Fibroblast of lung (primary cell): ENCODE results near the gene MBD3L2B. TPM values are rescaled to one million over a fixed set of nuclear protein-coding genes. Genes with fewer than 3 reads are reported as not detected.
"Not testable (repeated sequence)": the region's sequence is repeated elsewhere in the genome, so short reads cannot be mapped to it uniquely, and the experiment has no call there.

Experiments used
- DNase-seq, 2 donors: peaks; one replicate each; pipeline versions ENCODE4 v3.0.0 to v3.0.0-alpha.2; 2010; ENCODE audit warnings: low read depth in 2 of 2
- H2AFZ ChIP-seq: 2 replicates; pipeline ENCODE4 v1.5.1; 2012; ENCODE audit warnings: low read length, control low read depth, inconsistent platforms
- H3K27ac ChIP-seq: 2 replicates; pipeline ENCODE4 v1.5.1; 2011; ENCODE audit warnings: low read length, control low read depth; ENCODE audit not compliant: insufficient read depth
- H3K27me3 ChIP-seq: 2 replicates; pipeline ENCODE4 v1.5.1; 2011; ENCODE audit warnings: mild to moderate bottlenecking, low read length; ENCODE audit not compliant: control insufficient read depth, insufficient read depth
- H3K36me3 ChIP-seq: 2 replicates; pipeline ENCODE4 v1.5.1; 2011; ENCODE audit warnings: low read length; ENCODE audit not compliant: control insufficient read depth, insufficient read depth
- H3K4me1 ChIP-seq: 2 replicates; pipeline ENCODE4 v1.5.1; 2011; ENCODE audit warnings: low read length; ENCODE audit not compliant: control insufficient read depth, insufficient read depth; ENCODE audit errors: extremely low read depth
- H3K4me2 ChIP-seq: 2 replicates; pipeline ENCODE4 v1.5.1; 2011; ENCODE audit warnings: low read length, control low read depth; ENCODE audit not compliant: insufficient read depth; ENCODE audit errors: extremely low read depth
- H3K4me3 ChIP-seq, 4 experiments: fragments of 200-600 bp in 1 of 4; sonication (generic) in 1 of 4; replicated peaks in 1 of 4; 2 replicates each; pipeline ENCODE4 v1.5.1; 2011 to 2016; ENCODE audit warnings: low read length in 4 of 4, low read depth in 3 of 4, mild to moderate bottlenecking in 3 of 4, control low read depth in 2 of 4, inconsistent platforms in 1 of 4, mixed read lengths in 1 of 4; ENCODE audit not compliant: insufficient read depth in 1 of 4; ENCODE audit errors: control extremely low read depth in 1 of 4
- H3K79me2 ChIP-seq: 2 replicates; pipeline ENCODE4 v1.5.1; 2012; ENCODE audit warnings: mild to moderate bottlenecking, low read length, inconsistent platforms; ENCODE audit not compliant: control insufficient read depth, insufficient read depth
- H3K9ac ChIP-seq: 2 replicates; pipeline ENCODE4 v1.5.1; 2011; ENCODE audit warnings: mild to moderate bottlenecking, low read length, control low read depth; ENCODE audit not compliant: insufficient read depth
- H3K9me3 ChIP-seq: 2 replicates; pipeline ENCODE4 v1.5.1; 2012; ENCODE audit warnings: low read depth, low read length; ENCODE audit not compliant: control insufficient read depth, insufficient read depth
- H4K20me1 ChIP-seq: 2 replicates; pipeline ENCODE4 v1.5.1; 2011; ENCODE audit warnings: low read length; ENCODE audit not compliant: control insufficient read depth, insufficient read depth; ENCODE audit errors: extremely low read depth
- EZH2 ChIP-seq: IDR thresholded peaks from 2 replicates; pipeline ENCODE4 v1.5.1; 2012; ENCODE audit warnings: low read length, control low read depth, mild to moderate bottlenecking; ENCODE audit errors: missing control alignments
- polyA plus RNA-seq, 2 donors: library from polyadenylated mRNA; depleted of rRNA in 1 of 2; stranded (reverse) in 1 of 2; unstranded in 1 of 2; fragments of >200 nt; gene quantifications; 2 replicates each; pipeline ENCODE4 v1.2.1, GENCODE V29; 2011 to 2012; ENCODE audit warnings: missing spikeins in 1 of 2
- total RNA-seq: library from RNA; depleted of rRNA; stranded (reverse); fragments of >200 nt; gene quantifications from 2 replicates; pipeline ENCODE4 v1.2.1, GENCODE V29; 2014
- TF ChIP-seq, protein P1 (sequence below), 2 donors: IDR thresholded peaks in 1 of 2; conservative IDR thresholded peaks in 1 of 2; 1 replicate in 1 of 2; 2 replicates in 1 of 2; pipeline ENCODE4 v1.5.1; 2011 to 2012; ENCODE audit warnings: low read length in 2 of 2, control low read depth in 1 of 2, inconsistent platforms in 1 of 2, low read depth in 1 of 2, mild to moderate bottlenecking in 1 of 2

The MBD3L2B gene
- total and polyA plus RNA-seq, 2 donors (not counting 1 experiment from before 2014, with no cell fraction given), result not detected

DNA sequence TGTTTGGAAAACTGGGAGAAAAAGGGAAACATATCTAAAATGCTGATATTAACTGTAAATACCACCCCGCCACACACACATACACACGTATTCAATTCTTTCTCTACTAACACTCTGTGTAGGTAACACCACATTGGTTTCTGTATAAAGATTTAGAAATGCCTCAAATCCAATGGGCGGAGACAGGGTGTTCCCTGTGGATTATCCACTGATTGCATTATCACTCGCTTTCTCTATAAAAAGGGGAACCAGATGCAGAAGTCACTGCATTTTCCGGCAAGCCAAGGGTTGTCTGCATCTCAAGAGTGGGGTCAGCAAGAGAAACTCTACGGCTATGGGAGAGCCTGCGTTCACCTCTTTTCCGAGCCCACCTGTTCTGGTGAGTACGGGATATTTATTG, 9.0 kb upstream of the MBD3L2B start, which contains the start of gene MBD3L5:
MBD3L5 (plus strand) TSS at position 301 of the 400 bp plus-strand sequence; CDS start at position 335, 34 bp downstream.
- not testable (repeated sequence) for H3K4me2 ChIP-seq, H3K4me1 ChIP-seq, DNase-seq, H3K79me2 ChIP-seq, H3K27me3 ChIP-seq, H3K36me3 ChIP-seq, H3K9ac ChIP-seq, H3K4me3 ChIP-seq, H2AFZ ChIP-seq, H3K27ac ChIP-seq, H4K20me1 ChIP-seq, H3K9me3 ChIP-seq

DNA sequence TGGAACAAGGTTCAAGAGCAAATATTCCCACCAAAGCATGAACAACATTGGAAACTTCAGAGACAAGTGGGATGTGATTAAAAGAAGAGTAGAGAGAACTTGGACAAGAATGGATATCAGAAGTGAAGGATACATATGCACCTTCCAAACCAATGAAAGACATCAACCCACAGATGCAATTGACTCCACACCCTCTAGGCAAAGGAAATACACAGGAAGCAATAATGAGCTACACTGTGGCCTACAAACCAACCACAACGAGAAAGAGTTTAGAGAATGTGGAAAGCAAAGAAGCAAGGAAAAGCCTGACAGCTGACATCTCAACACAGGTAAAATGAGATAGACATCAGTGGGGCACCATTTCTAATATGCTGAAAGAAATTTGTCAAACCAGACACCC, 7.6 kb upstream of the MBD3L2B start:
- not testable (repeated sequence) for H2AFZ ChIP-seq, H3K9me3 ChIP-seq, H4K20me1 ChIP-seq, H3K4me2 ChIP-seq, H3K4me3 ChIP-seq, H3K27me3 ChIP-seq, DNase-seq, H3K36me3 ChIP-seq, H3K4me1 ChIP-seq, H3K27ac ChIP-seq, H3K9ac ChIP-seq, H3K79me2 ChIP-seq

DNA sequence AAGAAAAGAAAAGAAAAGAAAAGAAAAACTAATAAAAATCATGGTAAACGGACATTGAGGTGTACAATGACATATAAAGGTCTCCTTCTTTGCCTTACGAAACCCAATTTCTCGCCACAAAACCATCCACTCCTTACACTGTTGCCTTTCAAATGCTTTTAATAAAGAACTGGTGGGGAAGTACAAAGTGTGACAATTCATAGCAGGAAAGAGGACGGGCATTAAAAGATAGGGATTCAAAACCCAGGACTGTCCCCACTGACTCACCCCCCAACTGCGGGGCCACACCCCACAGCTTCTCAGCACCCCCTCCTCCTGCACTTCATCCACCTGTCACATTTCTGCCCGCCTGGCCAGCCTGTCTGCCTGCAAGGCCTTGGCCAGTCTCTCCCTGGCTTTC, 2.4 kb downstream of the MBD3L2B start:
- Histone ChIP-seq H3K9ac (no peak overlapping the region), H3K4me2 (no peak overlapping the region), H3K27me3 (no peaks in the 10 kb centered on the region), H3K9me3 (no peaks in the 10 kb centered on the region), H3K27ac (no peak overlapping the region), H3K4me3 (no peak overlapping the region), H3K4me1 (no peaks in the 10 kb centered on the region), H2AFZ (no peak overlapping the region), H3K79me2 (no peaks in the 10 kb centered on the region), H3K36me3 (no peaks in the 10 kb centered on the region), H4K20me1 (no peaks in the 10 kb centered on the region)
- TF ChIP-seq, protein P1, sequence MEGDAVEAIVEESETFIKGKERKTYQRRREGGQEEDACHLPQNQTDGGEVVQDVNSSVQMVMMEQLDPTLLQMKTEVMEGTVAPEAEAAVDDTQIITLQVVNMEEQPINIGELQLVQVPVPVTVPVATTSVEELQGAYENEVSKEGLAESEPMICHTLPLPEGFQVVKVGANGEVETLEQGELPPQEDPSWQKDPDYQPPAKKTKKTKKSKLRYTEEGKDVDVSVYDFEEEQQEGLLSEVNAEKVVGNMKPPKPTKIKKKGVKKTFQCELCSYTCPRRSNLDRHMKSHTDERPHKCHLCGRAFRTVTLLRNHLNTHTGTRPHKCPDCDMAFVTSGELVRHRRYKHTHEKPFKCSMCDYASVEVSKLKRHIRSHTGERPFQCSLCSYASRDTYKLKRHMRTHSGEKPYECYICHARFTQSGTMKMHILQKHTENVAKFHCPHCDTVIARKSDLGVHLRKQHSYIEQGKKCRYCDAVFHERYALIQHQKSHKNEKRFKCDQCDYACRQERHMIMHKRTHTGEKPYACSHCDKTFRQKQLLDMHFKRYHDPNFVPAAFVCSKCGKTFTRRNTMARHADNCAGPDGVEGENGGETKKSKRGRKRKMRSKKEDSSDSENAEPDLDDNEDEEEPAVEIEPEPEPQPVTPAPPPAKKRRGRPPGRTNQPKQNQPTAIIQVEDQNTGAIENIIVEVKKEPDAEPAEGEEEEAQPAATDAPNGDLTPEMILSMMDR (conservative IDR thresholded peaks at IDR 0.05 in 1 of 2, IDR thresholded peaks at IDR 0.05 in 1 of 2; ENCODE audit: low read depth in 1 of 2, low read length in 2 of 2), result no peak
- TF ChIP-seq EZH2, result no peak
- no peak for DNase-seq

DNA sequence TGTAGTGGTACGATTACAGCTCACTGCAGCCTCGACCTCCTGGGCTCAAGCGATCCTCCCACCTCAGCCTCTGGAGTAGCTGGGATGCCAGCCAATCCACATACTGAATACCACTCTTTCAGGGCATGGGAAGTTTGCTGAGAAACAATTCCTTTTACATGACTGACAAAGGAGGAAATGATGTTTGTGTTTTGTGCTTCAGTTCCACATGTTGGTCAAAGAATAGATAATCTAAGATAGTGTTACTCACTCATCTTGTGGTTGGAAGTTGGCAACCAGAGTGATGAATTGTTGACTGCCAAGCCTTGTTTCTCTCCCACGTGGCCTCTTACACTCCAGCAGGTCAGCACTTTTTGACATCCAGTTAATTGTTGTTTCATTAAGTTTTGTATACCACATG, 7.6 kb downstream of the MBD3L2B start:
- DNase-seq, result peak in 1 of 2 donors; percentile 14
- no peaks in the 10 kb centered on the region for H3K4me1 ChIP-seq
- no peaks in the 10 kb centered on the region for H3K9me3 ChIP-seq
- H3K4me3 ChIP-seq, result no peak overlapping the region
- no peaks in the 10 kb centered on the region for H3K27me3 ChIP-seq
- no peak for TF ChIP-seq EZH2
- TF ChIP-seq, protein P1 (conservative IDR thresholded peaks at IDR 0.05 in 1 of 2, IDR thresholded peaks at IDR 0.05 in 1 of 2; ENCODE audit: low read depth in 1 of 2, low read length in 2 of 2), result no peak
- no peaks in the 10 kb centered on the region for H4K20me1 ChIP-seq
- H2AFZ ChIP-seq, result no peak overlapping the region
- no peak overlapping the region for H3K27ac ChIP-seq
- no peaks in the 10 kb centered on the region for H3K36me3 ChIP-seq
- no peaks in the 10 kb centered on the region for H3K79me2 ChIP-seq
- no peak overlapping the region for H3K4me2 ChIP-seq
- no peak overlapping the region for H3K9ac ChIP-seq
